DMS153 treated with DMSO at 0.1 percent for 48 hours (cell line): ENCODE data around the gene SESN2.
A peak's percentile ranks its signal among the peaks of the same experiment; 100 is the strongest.

Experiments used
- DNase-seq: peaks from one replicate; lab custom pipeline; 2025; ENCODE audit not compliant: unreplicated experiment; lab: John Stamatoyannopoulos, UW

The SESN2 gene

GRCh38 chr1:28249013-28249865 lies 10.1 kb upstream of the SESN2 start:
- peak; percentile 50 for DNase-seq

GRCh38 chr1:28249866-28250295 lies 9.4 kb upstream of the SESN2 start:
- DNase-seq, result no peak

- DNase-seq, result no peak
Observed at GRCh38 chr1:28256197-28256827, 3.0 kb upstream of the SESN2 start.

- no peak for DNase-seq
Observed at GRCh38 chr1:28257736-28258135, 1.6 kb upstream of the SESN2 start.

GRCh38 chr1:28258628-28259251 lies 578 bp upstream of the SESN2 start:
- no peak for DNase-seq

GRCh38 chr1:28259934-28260802 lies 850 bp downstream of the SESN2 start:
- DNase-seq, result peak; percentile 42

- no peak for DNase-seq
Observed at GRCh38 chr1:28260803-28261174, 1.5 kb downstream of the SESN2 start.

- no peak for DNase-seq
Observed at GRCh38 chr1:28264897-28265296, 5.6 kb downstream of the SESN2 start.

GRCh38 chr1:28265577-28265976 lies 6.3 kb downstream of the SESN2 start:
- no peak for DNase-seq

GRCh38 chr1:28266920-28267322 lies 7.6 kb downstream of the SESN2 start:
- no peak for DNase-seq

- no peak for DNase-seq
Observed at GRCh38 chr1:28267633-28268032, 8.3 kb downstream of the SESN2 start.

GRCh38 chr1:28269529-28269928 lies 10.2 kb downstream of the SESN2 start:
- no peak for DNase-seq

- DNase-seq, result no peak
Observed at GRCh38 chr1:28272215-28272852, 13.0 kb downstream of the SESN2 start.

- DNase-seq, result no peak
Observed at GRCh38 chr1:28273216-28273860, 14.0 kb downstream of the SESN2 start.

- no peak for DNase-seq
Observed at GRCh38 chr1:28278763-28279162, 19.4 kb downstream of the SESN2 start.

GRCh38 chr1:28279721-28280120 lies 20.4 kb downstream of the SESN2 start:
- DNase-seq, result no peak

GRCh38 chr1:28280501-28280900 lies 21.2 kb downstream of the SESN2 start:
- no peak for DNase-seq

- DNase-seq, result no peak
Observed at GRCh38 chr1:28280977-28281381, 21.7 kb downstream of the SESN2 start.

- no peak for DNase-seq
Observed at GRCh38 chr1:28281608-28282425, 22.5 kb downstream of the SESN2 start.
